ENCODE measurements around the gene CGN.

DNA sequence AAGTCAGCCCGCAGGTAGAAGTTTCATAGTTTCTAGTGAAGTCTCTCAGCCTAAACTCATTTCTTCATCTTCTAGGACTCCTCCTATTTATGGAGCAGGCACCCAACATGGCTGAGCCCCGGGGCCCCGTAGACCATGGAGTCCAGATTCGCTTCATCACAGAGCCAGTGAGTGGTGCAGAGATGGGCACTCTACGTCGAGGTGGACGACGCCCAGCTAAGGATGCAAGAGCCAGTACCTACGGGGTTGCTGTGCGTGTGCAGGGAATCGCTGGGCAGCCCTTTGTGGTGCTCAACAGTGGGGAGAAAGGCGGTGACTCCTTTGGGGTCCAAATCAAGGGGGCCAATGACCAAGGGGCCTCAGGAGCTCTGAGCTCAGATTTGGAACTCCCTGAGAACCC, 7.2 kb downstream of the CGN start:
- no peak for TF ChIP-seq TAF1 (IDR thresholded peaks at IDR 0.05; ENCODE audit: low read depth)
- no peak for TF ChIP-seq CTCF (IDR thresholded peaks at IDR 0.05; ENCODE audit: poor library complexity, severe bottlenecking)
- TF ChIP-seq POLR2AphosphoS5 (IDR thresholded peaks at IDR 0.05), result no peak
- TF ChIP-seq RAD21 (conservative IDR thresholded peaks at IDR 0.05), result no peak
- no peak for TF ChIP-seq EZH2 (IDR thresholded peaks at IDR 0.05; ENCODE audit: borderline replicate concordance, insufficient read depth, low read length, poor library complexity, severe bottlenecking)
- no peak for TF ChIP-seq EP300 (conservative IDR thresholded peaks at IDR 0.05; ENCODE audit: poor library complexity, severe bottlenecking)
- TF ChIP-seq SMC3 (conservative IDR thresholded peaks at IDR 0.05; ENCODE audit: poor library complexity), result no peak

Measured in neural cell (in vitro differentiated cells).